Testis (tissue), 5 donors: Measurements from ENCODE around the gene TMEM191C. TPM values are rescaled to one million over a fixed set of nuclear protein-coding genes. Genes with fewer than 3 reads are reported as not detected.
"Not testable (repeated sequence)": the region's sequence is repeated elsewhere in the genome, so short reads cannot be mapped to it uniquely, and the experiment has no call there.

ENCODE experiments used
- DNase-seq: peaks from one replicate; pipeline ENCODE4 v3.0.0-alpha.2; 2019
- H3K27ac ChIP-seq, 2 donors: fragments of 200-600 bp; sonication (generic); one replicate each; pipeline ENCODE4 v1.5.1; 2019
- H3K27me3 ChIP-seq: fragments of 200-600 bp; sonication (generic); one replicate; pipeline ENCODE4 v1.5.1; 2019
- H3K36me3 ChIP-seq: fragments of 200-600 bp; sonication (generic); one replicate; pipeline ENCODE4 v1.5.1; 2017; ENCODE audit warnings: low read depth; ENCODE audit errors: missing control alignments
- H3K4me1 ChIP-seq: fragments of 200-600 bp; sonication (generic); one replicate; pipeline ENCODE4 v1.5.1; 2019
- H3K4me3 ChIP-seq, 2 donors: fragments of 200-600 bp; sonication (generic); one replicate each; pipeline ENCODE4 v1.5.1; 2017 to 2019
- H3K9me3 ChIP-seq: fragments of 200-600 bp; sonication (generic); one replicate; pipeline ENCODE4 v1.5.1; 2017
- WGBS, 2 donors: methylation state at CpG; one replicate each; pipeline ENCODE4 v1.1.5; 2018; 5-methylcytosine and 5-hydroxymethylcytosine counted together
- intact Hi-C: fragments of 100-400 bp; cut with DNase I; formaldehyde crosslinking; loops from one replicate; pipeline ENCODE4 v1.15.1; 2023; ENCODE audit warnings: low total_unique reads
- long read RNA-seq, 2 donors: transcript quantifications; one replicate each; lab custom pipeline, GENCODE V29; 2026
- polyA plus RNA-seq: library from polyadenylated mRNA; stranded (reverse); fragments of 350-450 nt; fragmentation: Illumina TruSeq; extraction: RNeasy Lipid Tissue Mini Kit (QIAGEN cat#74804); gene quantifications from one replicate; pipeline ENCODE4 v1.2.3, GENCODE V29; 2014; ENCODE audit warnings: low read depth, low replicate concordance; ENCODE audit not compliant: insufficient read depth
- total RNA-seq, 2 donors: library from RNA; depleted of rRNA; stranded (reverse); fragments of >200 nt; gene quantifications; one replicate each; pipeline ENCODE4 v1.2.3, GENCODE V29; 2016

TMEM191C gene
- total RNA-seq: 10 to 100 TPM; 54.4 to 78.2 TPM
- 35.3 TPM for polyA plus RNA-seq
- long read RNA-seq, donor 1, partial matches to known transcripts: 0 of 1 reads
- long read RNA-seq, donor 1, other reads (novel, unspliced or antisense): 0 of 1 reads
- long read RNA-seq, donor 2: 0 reads

DNA sequence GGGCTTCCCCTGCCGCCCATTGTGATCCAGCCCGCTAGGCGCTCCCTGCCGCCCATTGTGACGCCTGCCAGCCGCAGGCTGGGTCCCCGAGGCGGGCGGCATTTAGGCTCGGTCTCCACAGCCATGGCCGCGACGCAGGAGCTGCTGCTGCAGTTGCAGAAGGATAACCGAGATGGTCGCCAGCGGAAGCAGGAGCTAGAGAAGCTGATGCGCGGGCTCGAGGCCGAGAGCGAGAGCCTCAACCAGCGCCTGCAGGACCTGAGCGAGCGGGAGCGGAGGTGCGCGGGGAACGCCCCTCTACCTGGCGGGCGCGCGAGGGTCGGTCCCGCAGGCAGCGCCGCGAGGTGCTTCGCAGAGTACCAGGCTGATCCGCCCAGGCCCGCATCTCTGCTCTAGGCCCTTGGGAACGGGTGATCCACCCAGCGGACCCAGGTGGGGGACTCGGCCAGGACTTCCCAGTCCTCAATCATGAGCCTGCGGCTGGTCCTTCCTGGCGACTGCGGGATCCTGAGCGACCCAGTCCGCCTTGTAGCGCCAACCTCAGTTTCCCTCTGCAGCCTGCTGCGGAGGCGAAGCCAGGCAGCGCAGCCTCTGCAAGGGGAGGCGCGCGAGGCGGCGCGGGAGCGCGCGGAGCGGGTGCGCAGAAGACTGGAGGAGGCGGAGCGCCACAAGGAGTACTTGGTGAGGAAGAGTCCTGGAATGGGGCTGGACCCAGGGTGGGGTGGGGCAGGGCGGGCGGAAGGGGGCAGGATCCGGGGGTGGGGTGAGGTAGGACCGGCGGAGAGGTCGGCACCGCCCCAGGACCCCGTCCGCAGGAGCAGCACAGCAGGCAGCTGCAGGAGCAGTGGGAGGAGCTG, at the start of gene TMEM191C:
TMEM191C (plus strand) TSS at position 51 of the 857 bp plus-strand sequence; CDS start at position 124, 73 bp downstream.
- peak within 1 kb of the TSS in 1 of 2 donors; percentile 31 for H3K4me3 ChIP-seq
- H3K4me1 ChIP-seq, H3K36me3 ChIP-seq, H3K9me3 ChIP-seq, intact Hi-C loops, H3K27me3 ChIP-seq, H3K27ac ChIP-seq, DNase-seq: not testable (repeated sequence)
- no CpG with 5 or more reads among the region's 74 CpGs for WGBS, 2 donors

DNA sequence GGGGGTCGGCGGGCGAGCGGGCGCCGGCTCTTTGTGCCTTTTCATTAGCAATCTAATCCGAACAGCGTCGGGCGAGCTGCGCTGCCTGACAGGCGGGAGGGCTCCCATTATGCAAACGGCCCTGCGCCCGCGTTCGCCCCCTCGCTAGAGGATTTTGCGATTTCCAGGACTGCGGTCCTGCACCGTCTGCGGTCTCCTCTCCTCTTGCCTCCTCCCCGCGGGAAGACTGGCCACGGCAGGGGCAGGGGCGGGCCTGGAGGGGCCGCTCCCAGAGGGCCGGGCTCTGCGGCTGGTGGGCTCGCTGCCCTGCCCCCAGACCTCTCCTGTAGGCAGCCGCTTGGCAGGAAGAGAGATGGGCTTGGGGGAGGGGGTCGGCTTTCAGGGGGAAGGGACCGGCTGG, 49.3 kb upstream of the TMEM191C start:
- H3K27ac ChIP-seq, intact Hi-C loops, H3K27me3 ChIP-seq, H3K36me3 ChIP-seq, H3K9me3 ChIP-seq, H3K4me1 ChIP-seq: not testable (repeated sequence)
- H3K4me3 ChIP-seq: peak overlapping the region in 1 of 2 donors; percentile 44
- 1% methylated on average over 14 of the region's 33 CpGs; no CpG with 5 or more reads in 1 of the 2 donors for WGBS, 2 donors
- peak; percentile 15 for DNase-seq

DNA sequence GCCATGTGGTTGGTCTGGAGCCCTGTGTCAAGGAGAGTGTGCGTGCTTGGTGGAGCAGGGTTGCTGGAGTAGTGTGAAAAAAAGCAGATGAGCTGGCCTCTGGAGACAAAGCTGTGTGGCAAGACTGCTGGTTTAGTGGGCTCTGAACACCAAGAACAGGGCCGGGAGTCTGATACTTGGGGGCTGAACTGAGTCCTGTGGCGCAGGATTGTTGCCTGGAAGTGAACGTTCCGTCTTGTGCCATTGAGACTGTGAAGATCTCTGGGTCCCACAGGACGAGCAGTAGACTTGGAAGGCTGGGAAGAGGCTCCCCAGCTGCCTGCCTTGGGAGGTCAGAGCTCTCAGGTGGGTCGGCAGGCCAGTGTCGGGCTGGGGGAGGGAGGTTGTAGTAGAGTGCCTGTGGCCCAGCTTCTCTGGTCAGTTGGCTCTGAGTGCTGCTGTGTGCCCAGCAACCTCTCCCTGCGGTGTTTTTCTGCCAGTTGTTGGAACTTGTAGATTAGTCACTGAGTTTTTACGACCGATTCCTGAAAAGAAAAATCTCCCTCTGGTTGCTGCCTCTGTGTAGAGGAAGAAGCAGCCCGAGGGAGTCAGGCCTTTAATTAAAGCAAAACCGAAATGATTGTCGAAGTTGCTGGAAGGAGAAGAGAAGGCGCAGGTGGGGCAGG, 48.1 kb upstream of the TMEM191C start:
- WGBS, 2 donors: 9% methylated on average over 5 of the region's 15 CpGs
- H3K9me3 ChIP-seq, H3K27ac ChIP-seq, intact Hi-C loops, H3K4me3 ChIP-seq, H3K36me3 ChIP-seq, H3K27me3 ChIP-seq, H3K4me1 ChIP-seq: not testable (repeated sequence)
- DNase-seq: peak; percentile 20

DNA sequence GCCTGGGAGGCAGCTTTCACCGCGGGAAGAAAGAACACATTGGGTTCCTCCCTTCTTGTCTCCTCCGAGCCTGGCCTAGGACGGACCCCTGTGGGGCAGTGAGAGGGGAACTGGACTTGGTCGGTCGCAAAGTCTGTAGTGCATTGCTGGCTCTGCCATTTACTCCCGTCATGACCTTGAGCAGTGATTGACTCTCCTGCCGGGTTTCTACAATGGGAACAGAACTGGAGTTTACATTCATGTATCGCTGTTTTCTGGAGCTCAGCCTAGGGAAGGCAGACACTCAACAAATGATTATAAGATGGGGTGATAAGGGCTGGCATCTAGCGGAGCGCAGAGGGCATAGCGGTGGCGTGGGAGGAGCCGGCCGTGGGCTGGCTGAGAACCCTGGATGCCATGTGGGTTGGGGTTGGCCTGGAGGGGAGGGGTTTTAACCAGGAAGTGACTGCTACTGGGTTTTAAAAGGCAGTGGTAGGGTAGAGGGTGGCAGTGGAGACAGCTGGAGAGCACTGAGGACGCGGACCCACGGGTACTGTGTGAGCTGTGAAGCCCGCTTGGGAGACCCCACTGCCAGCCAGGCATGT, 46.9 kb upstream of the TMEM191C start:
- H3K4me3 ChIP-seq, H3K36me3 ChIP-seq, intact Hi-C loops, H3K9me3 ChIP-seq, H3K27me3 ChIP-seq, H3K27ac ChIP-seq, H3K4me1 ChIP-seq: not testable (repeated sequence)
- peak; percentile 44 for DNase-seq
- WGBS, 2 donors: 29% methylated on average over 5 of the region's 19 CpGs; no CpG with 5 or more reads in 1 of the 2 donors

DNA sequence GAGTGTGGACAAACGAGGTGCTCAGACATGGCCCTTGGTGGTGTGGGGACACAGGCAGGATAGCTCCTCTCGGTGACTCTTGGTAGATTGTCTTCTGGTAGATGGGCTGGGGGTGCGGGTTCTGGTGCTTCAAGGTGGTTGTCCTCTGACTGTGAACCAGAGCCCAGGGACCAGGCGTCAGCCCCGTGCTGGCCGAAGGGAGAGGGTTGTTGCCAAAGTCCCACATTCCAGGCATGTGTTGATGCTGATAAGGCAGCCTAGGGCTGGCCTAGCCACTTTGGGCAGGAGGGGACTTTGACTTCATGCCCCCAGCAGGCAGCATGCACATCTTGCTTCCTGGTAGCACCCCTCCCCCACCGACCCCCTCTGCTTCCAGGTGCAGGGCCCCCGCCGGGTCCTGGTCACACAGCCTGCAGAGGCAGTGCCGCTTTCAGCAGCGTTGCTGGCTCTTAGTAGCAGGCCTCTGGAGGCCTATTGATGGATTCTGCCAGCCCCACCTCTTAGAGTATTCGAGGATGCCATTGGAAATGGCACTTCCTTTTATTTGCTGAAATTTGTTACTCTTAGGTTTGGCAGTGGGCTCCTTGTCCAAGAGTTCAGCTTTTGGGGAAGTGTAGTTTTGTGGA, 43.0 kb upstream of the TMEM191C start:
- H3K4me1 ChIP-seq, H3K27ac ChIP-seq, DNase-seq, H3K9me3 ChIP-seq, H3K4me3 ChIP-seq, H3K27me3 ChIP-seq, H3K36me3 ChIP-seq, intact Hi-C loops: not testable (repeated sequence)
- WGBS, 2 donors: no CpG with 5 or more reads among the region's 12 CpGs

DNA sequence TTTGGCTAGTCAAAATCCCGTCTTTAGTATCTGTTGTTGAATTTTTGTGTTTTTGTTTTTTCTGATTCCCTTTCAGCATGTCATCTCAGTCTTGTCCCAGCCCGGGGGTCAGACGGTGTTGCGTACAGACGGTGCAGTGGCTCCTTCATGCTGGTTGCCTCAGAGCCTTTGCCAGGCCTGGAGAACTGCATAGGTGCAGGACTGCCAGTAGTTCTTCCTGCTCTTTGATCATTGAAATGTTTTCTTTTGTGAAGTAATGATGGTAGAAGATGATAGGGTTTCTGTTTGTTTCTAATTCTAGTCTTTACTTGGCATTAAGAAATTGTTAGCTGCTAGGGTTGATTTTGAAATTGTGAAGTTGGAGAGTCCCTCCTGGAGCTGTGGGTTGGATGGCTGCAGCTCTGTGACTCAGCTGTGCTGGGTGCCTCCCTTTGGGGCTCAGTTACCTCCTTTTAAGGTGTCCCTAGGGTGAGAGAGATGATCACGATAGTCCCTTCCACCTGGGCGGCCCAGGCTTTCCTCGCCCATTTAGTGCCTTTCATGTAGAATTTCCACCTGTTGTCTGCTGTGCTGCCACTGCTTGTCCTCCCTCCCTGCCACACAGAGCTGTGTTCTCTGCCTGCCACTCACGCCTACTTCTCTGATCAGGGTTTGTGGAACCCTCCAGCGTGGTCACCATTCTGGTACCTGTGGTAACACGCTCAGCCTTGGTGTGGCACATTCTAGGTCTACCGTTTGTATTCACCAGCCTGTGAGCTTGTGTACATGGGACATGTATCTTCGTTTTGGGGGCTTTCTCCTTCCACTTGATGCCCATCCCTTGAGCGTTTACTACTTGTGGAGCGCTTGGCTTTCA, 32.6 kb upstream of the TMEM191C start:
- no CpG with 5 or more reads among the region's 15 CpGs for WGBS, 2 donors
- DNase-seq, H3K9me3 ChIP-seq, H3K36me3 ChIP-seq, H3K4me1 ChIP-seq, intact Hi-C loops, H3K4me3 ChIP-seq, H3K27me3 ChIP-seq, H3K27ac ChIP-seq: not testable (repeated sequence)

DNA sequence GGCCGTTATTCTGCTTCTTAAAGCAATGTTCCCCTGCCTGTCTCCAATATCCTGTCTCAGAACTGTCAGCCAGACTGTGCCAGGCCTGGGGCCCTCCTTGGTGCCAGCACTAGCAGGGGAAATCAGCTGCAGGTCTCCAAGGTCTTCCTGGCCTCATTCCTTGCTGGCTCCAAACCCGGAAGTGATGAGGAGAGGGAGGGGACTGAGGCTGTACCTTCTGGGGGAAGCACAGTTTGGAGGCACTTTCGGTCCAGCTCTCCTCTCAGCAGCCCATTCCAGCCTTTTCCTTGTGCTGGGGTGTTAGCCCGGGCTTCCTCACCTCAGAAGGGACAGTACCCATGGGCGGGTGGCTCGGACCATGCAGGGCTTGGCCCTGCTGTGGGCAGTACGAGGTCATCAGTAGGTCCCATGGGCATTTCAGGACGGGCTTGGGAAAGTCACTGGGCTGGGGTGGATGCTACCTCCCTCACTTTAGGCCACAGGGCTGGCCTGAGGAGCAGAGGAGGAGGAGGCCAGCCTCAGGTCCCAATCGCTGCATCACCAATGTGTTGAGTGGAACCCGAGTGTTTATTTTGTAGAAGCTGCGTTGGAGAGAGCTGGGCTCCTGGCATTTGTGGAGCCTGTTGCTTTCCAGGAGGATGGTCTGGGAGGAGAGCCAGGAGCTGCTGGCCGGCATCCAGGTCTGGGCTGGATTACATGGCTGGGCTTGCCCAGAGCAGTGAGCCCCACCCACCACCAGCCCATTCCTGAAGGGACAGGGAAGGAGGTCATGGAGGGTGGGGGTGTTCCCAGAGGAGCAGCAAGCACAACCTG, 31.0 kb upstream of the TMEM191C start:
- H3K4me3 ChIP-seq, H3K27ac ChIP-seq, H3K27me3 ChIP-seq, H3K36me3 ChIP-seq, H3K4me1 ChIP-seq, intact Hi-C loops, H3K9me3 ChIP-seq: not testable (repeated sequence)
- no CpG with 5 or more reads among the region's 12 CpGs for WGBS, 2 donors
- DNase-seq: peak; percentile 13

DNA sequence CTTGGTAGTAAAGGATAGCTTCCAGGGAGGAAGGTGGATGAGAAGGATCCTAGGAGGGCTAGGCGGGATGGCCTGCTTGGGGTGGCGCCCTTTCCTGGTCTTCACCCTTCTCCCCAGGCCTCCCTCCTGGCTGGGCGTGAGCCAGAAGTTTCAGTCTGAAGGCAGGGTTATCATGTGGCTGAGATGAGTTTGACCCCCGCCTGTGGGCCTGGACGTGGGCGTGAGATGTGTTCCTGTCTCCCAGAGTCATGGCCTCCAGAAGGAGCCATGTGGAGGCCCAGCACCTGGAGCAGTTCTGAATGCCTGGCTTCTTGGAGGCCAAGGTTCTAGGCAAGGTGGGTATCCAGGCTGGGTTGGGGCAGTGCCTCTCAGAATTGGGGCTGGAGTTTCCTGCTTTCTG, 29.2 kb upstream of the TMEM191C start:
- H3K36me3 ChIP-seq, H3K27ac ChIP-seq, H3K4me3 ChIP-seq, H3K27me3 ChIP-seq, intact Hi-C loops, H3K9me3 ChIP-seq, H3K4me1 ChIP-seq: not testable (repeated sequence)
- DNase-seq: peak; percentile 11
- 80 to 100% methylated on average over 6 of the region's 6 CpGs for WGBS, 2 donors

DNA sequence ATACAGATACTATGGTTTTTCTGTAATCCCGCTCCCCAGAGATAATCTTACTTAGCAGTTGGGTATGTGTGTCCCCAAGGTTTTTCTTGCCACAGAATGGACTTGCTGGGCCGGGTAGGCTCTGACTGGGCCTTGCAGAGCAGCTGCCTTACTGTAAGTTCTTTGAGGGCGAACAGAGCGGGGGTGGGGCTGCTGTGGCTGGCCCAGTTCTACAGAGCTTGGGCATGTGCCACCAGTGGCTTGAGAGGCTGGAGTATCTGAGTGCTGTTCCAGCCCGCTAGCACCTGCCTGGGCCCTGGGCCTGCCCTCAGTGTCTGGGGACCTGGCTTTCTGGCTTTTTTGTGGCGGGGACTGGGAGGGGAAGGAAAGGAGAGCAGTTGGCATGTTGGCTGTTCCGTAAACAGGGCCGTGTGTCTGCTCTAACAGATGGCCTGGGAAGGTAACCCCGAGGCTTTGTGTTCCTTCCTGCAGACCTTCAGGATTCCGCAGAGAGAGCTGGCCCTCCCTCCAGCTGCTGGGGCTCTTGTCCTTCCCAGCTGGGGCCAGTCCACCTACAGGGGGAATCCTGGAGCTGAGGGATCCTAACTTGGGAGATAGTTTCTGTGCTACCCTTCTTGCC, 27.1 kb upstream of the TMEM191C start:
- H3K4me1 ChIP-seq, H3K27me3 ChIP-seq, H3K27ac ChIP-seq, intact Hi-C loops, H3K36me3 ChIP-seq, DNase-seq, H3K4me3 ChIP-seq, H3K9me3 ChIP-seq: not testable (repeated sequence)
- WGBS, 2 donors: no CpG with 5 or more reads among the region's 10 CpGs

DNA sequence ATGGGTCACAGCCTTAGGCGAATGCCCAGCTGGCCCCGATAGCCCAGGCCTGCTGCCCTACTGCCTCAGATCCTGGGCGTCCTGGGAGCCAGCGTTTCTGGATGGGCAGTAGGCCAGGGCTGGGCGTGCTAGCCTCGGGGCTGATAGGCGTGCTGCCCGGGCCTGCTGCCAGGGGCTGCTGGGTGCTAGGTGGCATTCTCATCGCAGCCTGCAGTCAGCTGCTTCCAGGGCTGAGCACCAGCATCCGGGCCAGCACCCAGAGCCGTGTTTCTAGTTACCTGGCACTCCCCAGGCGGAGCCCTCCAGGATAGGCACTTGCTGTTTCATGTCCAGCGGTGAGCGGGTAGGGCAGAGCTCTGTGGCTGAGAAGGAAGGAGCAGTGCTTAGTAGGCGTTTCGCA, 26.5 kb upstream of the TMEM191C start:
- intact Hi-C loops, DNase-seq, H3K36me3 ChIP-seq, H3K4me3 ChIP-seq, H3K27ac ChIP-seq, H3K9me3 ChIP-seq, H3K4me1 ChIP-seq, H3K27me3 ChIP-seq: not testable (repeated sequence)
- no CpG with 5 or more reads among the region's 16 CpGs for WGBS, 2 donors
